Mammary epithelial cell (primary cell): ENCODE results near the gene UMOD.

Experiments
- CTCF ChIP-seq, 2 donors: IDR thresholded peaks in 1 of 2; conservative IDR thresholded peaks in 1 of 2; 2 replicates each; pipeline ENCODE4 v1.5.1; 2011 to 2012; ENCODE audit warnings: inconsistent platforms in 2 of 2, low read length in 2 of 2, mild to moderate bottlenecking in 2 of 2, control low read depth in 1 of 2, low read depth in 1 of 2; ENCODE audit not compliant: insufficient read depth in 1 of 2; ENCODE audit errors: extremely low read depth in 1 of 2
- EZH2 ChIP-seq: IDR thresholded peaks from 2 replicates; pipeline ENCODE4 v1.6.1; 2012; ENCODE audit warnings: low read length, inconsistent platforms, borderline replicate concordance

- TF ChIP-seq CTCF (conservative IDR thresholded peaks at IDR 0.05 in 1 of 2, IDR thresholded peaks at IDR 0.05 in 1 of 2; ENCODE audit: extremely low read depth in 1 of 2, insufficient read depth in 1 of 2, low read depth in 1 of 2, low read length in 2 of 2) (no peak), EZH2 (no peak)
These were observed 29.8 kb downstream of the UMOD start for GRCh38 chr16:20322696-20323095.
